SK-N-SH treated with all-trans-retinoic acid at 6 μM for 48 hours (cell line): ENCODE data around the gene UGGT2.

Experiments
- ARNTL ChIP-seq: fragments of 450-650 bp; formaldehyde crosslinking; IDR thresholded peaks from 2 replicates; pipeline ENCODE4 v1.5.0; 2020; ENCODE audit warnings: low read depth, mild to moderate bottlenecking, moderate library complexity, borderline replicate concordance
- BACH2 ChIP-seq: fragments of 250-450 bp; sonication (Bioruptor Pico); IDR thresholded peaks from 2 replicates; pipeline ENCODE4 v1.9.0; 2021; ENCODE audit warnings: mild to moderate bottlenecking, borderline replicate concordance
- CREB5 ChIP-seq: fragments of 250-450 bp; sonication (Bioruptor Pico); IDR thresholded peaks from 2 replicates; pipeline ENCODE4 v1.5.1; 2020; ENCODE audit warnings: low read depth, mild to moderate bottlenecking, moderate library complexity
- GLIS3 ChIP-seq: fragments of 250-450 bp; sonication (Bioruptor Pico); IDR thresholded peaks from 2 replicates; pipeline ENCODE4 v1.5.0; 2020; ENCODE audit warnings: mild to moderate bottlenecking, moderate library complexity
- ISL1 ChIP-seq: fragments of 250-450 bp; sonication (Bioruptor Pico); IDR thresholded peaks from 2 replicates; pipeline ENCODE4 v2.1.2; 2022; ENCODE audit warnings: mild to moderate bottlenecking, moderate library complexity
- PATZ1 ChIP-seq: fragments of 250-450 bp; sonication (Bioruptor Pico); IDR thresholded peaks from 2 replicates; pipeline ENCODE4 v1.8.0; 2020; ENCODE audit warnings: mild to moderate bottlenecking, moderate library complexity, borderline replicate concordance
- PPARA ChIP-seq: fragments of 250-450 bp; sonication (Bioruptor Pico); IDR thresholded peaks from 2 replicates; pipeline ENCODE4 v1.5.0; 2020; ENCODE audit warnings: mild to moderate bottlenecking, borderline replicate concordance
- SNAI2 ChIP-seq: fragments of 250-450 bp; sonication (Bioruptor Pico); IDR thresholded peaks from 2 replicates; pipeline ENCODE4 v1.5.0; 2020; ENCODE audit warnings: mild to moderate bottlenecking, moderate library complexity
- TCF4 ChIP-seq: fragments of 250-450 bp; sonication (Bioruptor Pico); IDR thresholded peaks from 2 replicates; pipeline ENCODE4 v1.8.0; 2021; ENCODE audit warnings: mild to moderate bottlenecking, moderate library complexity, borderline replicate concordance
- TSHZ2 ChIP-seq: fragments of 250-450 bp; sonication (Bioruptor Pico); IDR thresholded peaks from 2 replicates; pipeline ENCODE4 v1.5.0; 2020; ENCODE audit warnings: mild to moderate bottlenecking, moderate library complexity
- ZNF565 ChIP-seq: fragments of 450-650 bp; formaldehyde crosslinking; conservative IDR thresholded peaks from 2 replicates; pipeline ENCODE4 v1.5.0; 2020; ENCODE audit warnings: low read depth, mild to moderate bottlenecking, moderate library complexity
- ZNF8 ChIP-seq: fragments of 450-650 bp; formaldehyde crosslinking; IDR thresholded peaks from 2 replicates; pipeline ENCODE4 v1.5.0; 2020; ENCODE audit warnings: mild to moderate bottlenecking, moderate library complexity

- TF ChIP-seq TSHZ2 (CRISPR knock-in tag): no peak
- no peak for TF ChIP-seq ARNTL
- TF ChIP-seq PATZ1 (CRISPR knock-in tag): no peak
- no peak for TF ChIP-seq CREB5
- no peak for TF ChIP-seq PPARA (CRISPR knock-in tag)
- TF ChIP-seq ISL1: no peak
- TF ChIP-seq TCF4 (CRISPR knock-in tag): no peak
- no peak for TF ChIP-seq ZNF565 (CRISPR knock-in tag)
- no peak for TF ChIP-seq BACH2 (CRISPR knock-in tag)
- TF ChIP-seq SNAI2 (CRISPR knock-in tag): no peak
- TF ChIP-seq ZNF8 (CRISPR knock-in tag): no peak
- TF ChIP-seq GLIS3 (CRISPR knock-in tag): no peak
These were observed 32.3 kb downstream of the UGGT2 start for GRCh38 chr13:96020931-96021330.
